Measurements from ENCODE around the gene RASGEF1C. TPM values are rescaled to one million over a fixed set of nuclear protein-coding genes. Genes with fewer than 3 reads are reported as not detected.

Gene RASGEF1C
- total RNA-seq, 4 donors from 2014 or later = 1.7 TPM; not detected in 3

DNA sequence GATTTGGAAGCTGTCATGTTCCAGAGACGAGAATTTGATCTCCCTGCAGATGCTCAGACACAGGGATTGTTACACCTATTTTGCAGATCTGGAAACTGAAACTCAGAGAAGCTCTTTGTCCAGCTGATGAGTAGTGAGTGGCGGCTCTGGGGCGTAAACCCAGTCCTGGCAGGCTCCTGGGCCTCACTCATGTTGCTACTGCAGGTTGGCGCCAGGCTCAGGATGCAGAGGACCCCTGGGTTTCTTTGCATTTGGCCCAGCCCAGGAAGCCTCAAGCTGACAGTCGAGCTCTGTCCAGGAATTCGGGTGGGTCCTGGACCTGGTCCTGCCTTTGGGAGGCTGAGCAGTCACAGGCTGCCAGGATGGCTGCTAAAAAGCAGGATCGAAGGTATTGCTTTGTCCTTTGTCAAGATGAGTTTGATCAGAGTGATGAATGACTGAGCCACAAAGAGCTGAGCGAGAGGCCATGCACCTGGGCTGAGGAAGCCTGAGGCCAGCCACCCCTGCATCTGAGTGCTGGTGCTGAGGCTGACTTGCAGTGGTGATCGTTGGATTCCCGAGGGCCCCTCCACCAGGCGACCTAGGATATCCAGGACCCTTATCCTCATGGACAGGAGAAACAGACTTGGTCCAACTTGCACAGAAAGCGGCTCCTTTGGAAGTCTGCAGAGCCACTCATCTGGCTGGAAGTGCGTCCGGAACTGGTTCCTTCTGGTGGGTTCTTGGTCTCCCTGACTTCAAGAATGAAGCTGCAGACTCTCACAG lies 129.1 kb downstream of the RASGEF1C start:
- H3K4me3 ChIP-seq = no peak overlapping the region
- H3K36me3 ChIP-seq = no peaks in the 10 kb centered on the region
- no peaks in the 10 kb centered on the region for H3K9me3 ChIP-seq
- DNase-seq = no peak
- peaks cover 0 to 4% (median 0%) of the 10 kb centered on the region in 4 donors for H3K4me1 ChIP-seq
- H3K27me3 ChIP-seq = no peaks in the 10 kb centered on the region
- TF ChIP-seq POLR2A (IDR thresholded peaks at IDR 0.05) = no peak
- no peak for TF ChIP-seq CTCF (IDR thresholded peaks at IDR 0.05)
- H3K27ac ChIP-seq = no peak overlapping the region

GRCh38 chr5:180078348-180078747 lies 130.7 kb downstream of the RASGEF1C start:
- Histone ChIP-seq H3K4me3 (no peak overlapping the region), H3K27ac (no peak overlapping the region), H3K9me3 (no peaks in the 10 kb centered on the region), H3K36me3 (no peaks in the 10 kb centered on the region), H3K4me1 (no peaks in the 10 kb centered on the region), H3K27me3 (no peaks in the 10 kb centered on the region)
- no peak for DNase-seq
- no peak for TF ChIP-seq POLR2A (IDR thresholded peaks at IDR 0.05)
- TF ChIP-seq CTCF (IDR thresholded peaks at IDR 0.05) = no peak

DNA sequence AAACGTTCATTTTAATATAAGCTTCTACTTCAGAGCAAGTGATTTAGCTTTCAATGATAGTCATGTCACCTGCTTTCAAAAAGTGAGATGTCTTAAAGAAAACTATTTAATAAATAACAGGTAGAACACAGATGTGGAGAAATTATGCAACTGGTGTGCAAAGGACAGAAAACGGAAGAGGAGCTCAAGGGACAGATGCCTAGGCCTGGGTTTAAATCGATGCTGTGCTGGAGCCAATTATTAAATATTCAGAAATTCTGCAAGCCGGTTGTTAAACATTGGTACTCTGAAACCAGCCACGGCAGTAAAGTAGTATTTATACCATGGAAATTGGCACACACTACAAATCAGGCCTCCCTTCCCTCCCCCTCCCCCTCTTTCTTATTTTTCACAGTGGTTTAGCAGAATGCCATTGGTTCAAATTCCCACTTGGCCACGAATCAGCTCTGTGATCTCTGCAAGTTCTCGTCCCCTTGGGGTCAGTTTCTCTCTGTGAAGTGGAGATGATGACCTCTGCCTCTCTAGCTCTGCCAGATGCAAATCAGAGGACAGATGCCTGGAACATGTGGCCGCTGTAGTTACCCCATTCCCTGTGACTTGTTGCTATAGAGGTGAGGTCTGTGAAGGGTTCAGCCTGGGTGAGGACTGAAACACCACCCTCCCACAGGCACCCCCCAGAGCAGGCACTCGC lies 131.3 kb downstream of the RASGEF1C start:
- TF ChIP-seq POLR2A (IDR thresholded peaks at IDR 0.05) (no peak), CTCF (IDR thresholded peaks at IDR 0.05) (no peak)
- Histone ChIP-seq H3K4me3 (no peak overlapping the region), H3K9me3 (no peaks in the 10 kb centered on the region), H3K36me3 (no peaks in the 10 kb centered on the region), H3K27me3 (no peaks in the 10 kb centered on the region), H3K27ac (no peak overlapping the region), H3K4me1 (no peaks in the 10 kb centered on the region)
- DNase-seq = no peak

GRCh38 chr5:180075703-180076102 lies 133.3 kb downstream of the RASGEF1C start:
- Histone ChIP-seq H3K27me3 (no peaks in the 10 kb centered on the region), H3K27ac (no peak overlapping the region), H3K9me3 (no peaks in the 10 kb centered on the region), H3K4me1 (peaks cover 0 to 2% (median 0%) of the 10 kb centered on the region in 4 donors), H3K4me3 (no peak overlapping the region), H3K36me3 (no peaks in the 10 kb centered on the region)
- TF ChIP-seq POLR2A (IDR thresholded peaks at IDR 0.05) (no peak), CTCF (IDR thresholded peaks at IDR 0.05) (no peak)
- no peak for DNase-seq

- DNase-seq = no peak
- no peaks in the 10 kb centered on the region for H3K9me3 ChIP-seq
- no peak overlapping the region for H3K27ac ChIP-seq
- no peaks in the 10 kb centered on the region for H3K27me3 ChIP-seq
- TF ChIP-seq CTCF (IDR thresholded peaks at IDR 0.05) (no peak), POLR2A (IDR thresholded peaks at IDR 0.05) (no peak)
- H3K36me3 ChIP-seq = no peaks in the 10 kb centered on the region
- H3K4me1 ChIP-seq = peaks cover 0 to 14% (median 0%) of the 10 kb centered on the region in 4 donors
- no peak overlapping the region for H3K4me3 ChIP-seq
Observed at GRCh38 chr5:180074462-180074861, 134.5 kb downstream of the RASGEF1C start.

All from Peyer's patch (tissue), 4 donors.